PFSK-1 (cell line): Measurements from ENCODE around the gene CES3.

ENCODE experiments used
- POLR2AphosphoS5 ChIP-seq: IDR thresholded peaks from 2 replicates; pipeline ENCODE4 v1.6.1; 2012; ENCODE audit warnings: low read depth, mild to moderate bottlenecking, control low read depth, low read length, moderate library complexity
- REST ChIP-seq, 2 experiments: IDR thresholded peaks; 2 replicates each; pipeline versions ENCODE4 v1.6.1 to v1.8.0; 2011 to 2012; ENCODE audit warnings: low read depth in 2 of 2, low read length in 2 of 2, control low read depth in 1 of 2, inconsistent platforms in 1 of 2, mild to moderate bottlenecking in 1 of 2, moderate library complexity in 1 of 2; ENCODE audit not compliant: insufficient read depth in 1 of 2
- TAF1 ChIP-seq: IDR thresholded peaks from 2 replicates; pipeline ENCODE4 v1.6.1; 2012; ENCODE audit warnings: low read length, control low read depth, borderline replicate concordance; ENCODE audit not compliant: insufficient read depth

GRCh38 chr16:66916518-66916917 lies 44.5 kb upstream of the CES3 start:
- TF ChIP-seq REST (IDR thresholded peaks at IDR 0.05; ENCODE audit: insufficient read depth in 1 of 2, low read depth in 2 of 2, low read length in 2 of 2): no peak
- no peak for TF ChIP-seq POLR2AphosphoS5
- no peak for TF ChIP-seq TAF1
